Thymus (tissue), 11 donors: ENCODE results near the gene FAM53B. TPM values are rescaled to one million over a fixed set of nuclear protein-coding genes. Genes with fewer than 3 reads are reported as not detected.

Experiments
- DNase-seq, 9 donors: peaks; one replicate each; pipeline ENCODE4 v3.0.0-alpha.2; 2013; ENCODE audit warnings: low spot score in 9 of 9, low read depth in 6 of 9, missing footprints in 1 of 9
- H3K27ac ChIP-seq, 2 donors: one replicate each; pipeline ENCODE4 v1.5.1; 2013; ENCODE audit warnings: control low read depth in 1 of 2, low read depth in 1 of 2, low read length in 1 of 2, mild to moderate bottlenecking in 1 of 2, moderate library complexity in 1 of 2
- H3K27me3 ChIP-seq, 2 donors: one replicate each; pipeline ENCODE4 v1.5.1; 2013; ENCODE audit warnings: low read length in 1 of 2; ENCODE audit not compliant: control insufficient read depth in 2 of 2, insufficient read depth in 1 of 2
- H3K36me3 ChIP-seq, 2 donors: one replicate each; pipeline ENCODE4 v1.5.1; 2013; ENCODE audit warnings: low read length in 1 of 2, mild to moderate bottlenecking in 1 of 2, moderate library complexity in 1 of 2; ENCODE audit not compliant: control insufficient read depth in 2 of 2, insufficient read depth in 2 of 2
- H3K4me1 ChIP-seq, 2 donors: one replicate each; pipeline ENCODE4 v1.5.1; 2013; ENCODE audit warnings: low read length in 2 of 2; ENCODE audit not compliant: control insufficient read depth in 2 of 2, insufficient read depth in 2 of 2
- H3K4me3 ChIP-seq, 2 donors: one replicate each; pipeline ENCODE4 v1.5.1; 2013; ENCODE audit warnings: low read length in 2 of 2, control low read depth in 1 of 2, mild to moderate bottlenecking in 1 of 2
- H3K9me3 ChIP-seq, 2 donors: one replicate each; pipeline ENCODE4 v1.5.1; 2013; ENCODE audit warnings: low read length in 1 of 2, mild to moderate bottlenecking in 1 of 2; ENCODE audit not compliant: control insufficient read depth in 2 of 2, insufficient read depth in 1 of 2
- WGBS: extraction: QIAGEN DNeasy Blood & Tissue Kit; methylation state at CpG from one replicate; pipeline ENCODE4 v1.1.7; 2013; 5-methylcytosine and 5-hydroxymethylcytosine counted together
- polyA plus RNA-seq: library from polyadenylated mRNA; stranded (reverse); fragments of 200-250 nt; gene quantifications from one replicate; pipeline ENCODE4 v1.2.3, GENCODE V29; 2013
- total RNA-seq: library from RNA; stranded (reverse); fragments of 120-200 nt; gene quantifications from one replicate; pipeline ENCODE4 v1.2.4, GENCODE V29; 2013
- donor health status: healthy.

The FAM53B gene
- total and polyA plus RNA-seq, 2 donors = 46.2 to 57.6 TPM

GRCh38 chr10:124681626-124682552 lies 62.3 kb downstream of the FAM53B start:
- H3K4me1 ChIP-seq = peaks cover 84 to 94% of the 10 kb centered on the region in 2 donors
- DNase-seq = no peak
- H3K27me3 ChIP-seq = no peaks in the 10 kb centered on the region
- H3K27ac ChIP-seq = peak overlapping the region in 1 of 2 donors; percentile 64
- no peak overlapping the region for H3K4me3 ChIP-seq
- peaks cover 47 to 69% of the 10 kb centered on the region in 2 donors for H3K36me3 ChIP-seq
- WGBS = 98% methylated on average over 36 of the region's 36 CpGs
- no peaks in the 10 kb centered on the region for H3K9me3 ChIP-seq

GRCh38 chr10:124681091-124681490 lies 63.1 kb downstream of the FAM53B start:
- Histone ChIP-seq H3K4me1 (peaks cover 85 to 94% of the 10 kb centered on the region in 2 donors), H3K27me3 (no peaks in the 10 kb centered on the region), H3K4me3 (no peak overlapping the region), H3K27ac (peak overlapping the region in 1 of 2 donors; percentile 22), H3K9me3 (no peaks in the 10 kb centered on the region), H3K36me3 (peaks cover 44 to 63% of the 10 kb centered on the region in 2 donors)
- no peak for DNase-seq
- 95% methylated on average over 5 of the region's 5 CpGs for WGBS

DNA sequence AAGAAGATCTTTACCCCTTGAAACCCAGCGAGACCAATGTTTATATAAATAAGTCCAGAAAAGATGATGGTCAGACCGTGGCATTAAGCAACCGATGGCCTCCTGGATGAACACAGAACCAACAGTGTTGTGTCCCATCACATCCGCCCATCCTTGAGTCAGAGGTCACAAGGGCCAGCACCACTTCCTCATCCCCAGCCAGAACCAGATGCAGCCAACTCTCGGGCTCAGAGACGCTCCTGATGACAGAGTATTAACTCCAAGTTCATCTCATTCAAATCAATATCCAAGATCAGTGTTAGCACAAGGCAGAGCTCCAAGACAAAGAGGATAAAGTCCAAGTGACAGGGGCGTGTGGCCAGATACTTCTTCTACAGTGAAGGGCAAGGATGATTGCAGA lies 63.5 kb downstream of the FAM53B start:
- no peak for DNase-seq
- WGBS = 94% methylated on average over 7 of the region's 7 CpGs
- peaks cover 44 to 64% of the 10 kb centered on the region in 2 donors for H3K36me3 ChIP-seq
- H3K4me3 ChIP-seq = no peak overlapping the region
- peaks cover 85 to 94% of the 10 kb centered on the region in 2 donors for H3K4me1 ChIP-seq
- H3K27ac ChIP-seq = peak overlapping the region; percentile 36 to 90
- H3K9me3 ChIP-seq = no peaks in the 10 kb centered on the region
- no peaks in the 10 kb centered on the region for H3K27me3 ChIP-seq

GRCh38 chr10:124679401-124679800 lies 64.8 kb downstream of the FAM53B start:
- H3K27ac ChIP-seq = peak overlapping the region; percentile 90 to 92
- no peaks in the 10 kb centered on the region for H3K9me3 ChIP-seq
- peaks cover 89 to 97% of the 10 kb centered on the region in 2 donors for H3K4me1 ChIP-seq
- peak overlapping the region in 1 of 2 donors; percentile 5 for H3K4me3 ChIP-seq
- DNase-seq = no peak
- WGBS = 76% methylated on average over 8 of the region's 8 CpGs
- peaks cover 51 to 75% of the 10 kb centered on the region in 2 donors for H3K36me3 ChIP-seq
- H3K27me3 ChIP-seq = no peaks in the 10 kb centered on the region

DNA sequence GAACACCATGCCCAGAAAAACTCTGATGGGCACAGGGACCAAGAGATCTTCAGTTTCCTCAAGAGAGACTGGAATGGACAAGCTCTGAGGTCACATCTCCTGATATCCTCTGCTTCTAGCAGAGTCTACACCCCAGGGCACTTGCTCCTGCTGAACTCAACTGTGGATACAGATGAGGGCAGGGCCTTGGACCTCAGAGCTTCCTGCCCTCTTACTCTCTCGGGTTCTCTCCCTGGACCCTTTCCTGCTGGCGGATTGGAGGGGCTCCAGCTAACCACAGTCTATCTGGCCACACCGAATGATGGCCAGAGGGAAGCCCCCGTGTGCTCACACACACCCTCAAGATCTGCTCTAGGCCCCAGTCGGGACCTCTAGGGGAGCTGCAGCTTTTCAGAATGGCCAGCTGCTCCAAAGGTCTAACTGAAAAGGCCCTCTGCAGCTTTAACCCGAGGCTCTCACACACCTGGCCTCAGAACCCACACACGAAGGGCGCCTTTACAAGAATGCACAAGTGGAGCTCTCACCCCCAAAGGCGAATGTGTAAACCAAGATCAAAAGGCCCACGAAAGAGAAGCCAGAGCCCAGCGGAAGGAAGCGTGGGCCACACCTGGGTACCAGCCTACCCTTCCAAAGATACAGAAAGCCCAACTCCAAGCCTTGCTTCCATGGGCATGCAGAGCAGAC lies 65.5 kb downstream of the FAM53B start:
- H3K27ac ChIP-seq = peak overlapping the region; percentile 90 to 92
- peaks cover 89 to 97% of the 10 kb centered on the region in 2 donors for H3K4me1 ChIP-seq
- peak in 7 of 9 donors; percentile 58 to 93 (median 81) for DNase-seq
- no peaks in the 10 kb centered on the region for H3K9me3 ChIP-seq
- 7% methylated on average over 12 of the region's 12 CpGs for WGBS
- peak overlapping the region; percentile 6 to 35 for H3K4me3 ChIP-seq
- no peaks in the 10 kb centered on the region for H3K27me3 ChIP-seq
- peaks cover 47 to 75% of the 10 kb centered on the region in 2 donors for H3K36me3 ChIP-seq

DNA sequence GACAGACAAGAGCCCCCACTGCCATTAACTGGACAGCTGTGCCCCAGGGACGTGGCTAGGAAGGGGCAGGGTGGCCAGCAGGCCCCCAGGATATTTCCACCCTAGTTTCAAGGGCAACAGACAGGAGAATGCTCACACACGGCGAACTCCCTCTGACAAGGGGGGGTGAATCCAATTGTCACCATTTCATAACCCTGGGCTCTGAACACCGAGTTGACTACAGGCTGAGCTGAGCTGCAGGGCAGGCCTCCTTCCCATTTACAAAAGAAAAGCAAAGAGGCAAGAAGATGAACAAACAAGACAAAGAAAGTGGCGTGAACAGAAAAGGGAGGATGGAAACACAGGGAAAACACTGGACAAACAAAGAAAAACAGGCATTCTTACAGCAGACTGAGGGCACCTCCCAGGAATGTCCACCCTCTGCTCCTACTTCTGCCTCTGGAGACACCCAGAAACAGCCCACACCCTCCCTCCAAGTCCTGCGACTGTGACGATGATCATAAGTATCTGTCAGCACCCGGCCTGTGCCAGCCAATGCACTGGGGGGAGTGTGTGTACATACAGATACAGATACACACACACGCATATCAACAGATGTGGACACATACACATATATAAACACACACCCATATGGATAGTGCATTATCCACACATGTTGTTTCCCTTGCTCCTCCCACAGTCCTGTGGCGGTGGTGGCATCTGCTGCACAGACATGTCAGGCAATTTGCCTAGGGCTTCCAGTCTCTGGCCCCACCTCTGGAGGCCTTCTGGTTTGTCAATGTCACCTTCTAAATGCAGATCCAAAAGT lies 66.2 kb downstream of the FAM53B start:
- peak in 1 of 9 donors; percentile 66 for DNase-seq
- H3K4me3 ChIP-seq = peak overlapping the region; percentile 6 to 35
- peaks cover 44 to 71% of the 10 kb centered on the region in 2 donors for H3K36me3 ChIP-seq
- no peaks in the 10 kb centered on the region for H3K27me3 ChIP-seq
- H3K9me3 ChIP-seq = no peaks in the 10 kb centered on the region
- H3K4me1 ChIP-seq = peaks cover 92 to 100% of the 10 kb centered on the region in 2 donors
- WGBS = 52% methylated on average over 10 of the region's 10 CpGs
- peak overlapping the region; percentile 90 to 92 for H3K27ac ChIP-seq

DNA sequence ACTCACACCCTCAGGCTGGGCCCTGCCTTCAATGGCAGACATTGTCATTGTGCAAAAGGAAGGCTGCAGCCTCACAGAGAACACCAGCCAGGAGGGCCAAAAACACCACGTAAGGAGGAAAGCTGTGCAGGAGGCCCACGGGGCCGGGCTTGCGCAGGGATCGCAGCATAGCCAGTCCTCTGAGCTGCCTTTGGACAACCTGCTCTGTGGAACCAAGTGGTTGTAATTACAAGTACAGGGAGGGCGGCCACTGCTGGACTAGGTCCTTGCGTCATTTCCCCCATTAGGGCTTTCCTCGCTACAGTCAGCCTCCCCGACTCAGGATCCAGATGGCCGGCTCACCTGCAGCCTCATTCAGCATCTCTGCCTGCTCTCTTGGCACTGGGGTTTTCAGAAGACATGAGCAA lies 66.9 kb downstream of the FAM53B start:
- no peaks in the 10 kb centered on the region for H3K27me3 ChIP-seq
- peak in 1 of 9 donors; percentile 68 for DNase-seq
- peaks cover 96 to 100% of the 10 kb centered on the region in 2 donors for H3K4me1 ChIP-seq
- H3K9me3 ChIP-seq = no peaks in the 10 kb centered on the region
- WGBS = 61% methylated on average over 10 of the region's 10 CpGs
- peaks cover 42 to 70% of the 10 kb centered on the region in 2 donors for H3K36me3 ChIP-seq
- H3K27ac ChIP-seq = peak overlapping the region; percentile 90 to 92
- H3K4me3 ChIP-seq = peak overlapping the region in 1 of 2 donors; percentile 16

DNA sequence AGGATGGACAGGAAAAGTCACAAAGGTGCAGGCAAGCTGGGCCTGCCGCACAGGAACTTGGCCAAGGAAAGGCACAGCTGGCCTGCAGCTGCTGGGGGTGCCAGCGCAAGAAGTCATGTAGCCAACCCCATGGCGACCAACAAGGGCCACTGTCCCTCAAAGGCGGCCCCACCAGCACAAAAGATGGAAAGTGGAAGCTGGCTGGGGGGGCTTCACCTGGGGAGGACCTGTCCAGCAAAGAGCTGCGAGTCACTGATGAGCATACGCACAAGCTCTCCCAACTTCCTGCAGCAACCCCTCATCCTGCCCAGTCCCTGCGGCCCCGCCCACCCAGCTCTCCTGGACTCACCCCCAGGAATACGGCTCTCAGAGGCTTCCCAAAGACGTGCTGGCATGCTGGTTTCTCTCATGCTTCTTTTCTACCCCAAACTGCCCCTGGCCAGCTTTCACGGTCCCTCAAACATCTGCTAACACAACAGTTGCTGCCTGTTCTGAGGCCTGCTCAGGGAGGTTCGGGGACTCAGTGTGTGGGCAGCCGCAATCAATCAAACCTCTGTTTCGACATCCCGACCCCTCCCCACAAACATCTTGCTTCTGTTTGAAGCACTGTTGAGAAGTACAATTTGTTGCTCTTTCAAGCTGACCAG lies 67.6 kb downstream of the FAM53B start:
- WGBS = 69% methylated on average over 15 of the region's 15 CpGs
- Histone ChIP-seq H3K4me3 (no peak overlapping the region), H3K9me3 (no peaks in the 10 kb centered on the region), H3K27ac (peak overlapping the region; percentile 90 to 92), H3K36me3 (peaks cover 38 to 70% of the 10 kb centered on the region in 2 donors), H3K27me3 (no peaks in the 10 kb centered on the region), H3K4me1 (peaks cover 97 to 100% of the 10 kb centered on the region in 2 donors)
- DNase-seq = no peak
